CD4-positive, alpha-beta T cell treated with Interleukin-4 for 1 hour (primary cell): ENCODE results near the gene FAM20C.

Source experiments
- DNase-seq, 2 donors: peaks; one replicate each; pipeline ENCODE4 v3.0.0-alpha.2; 2020 to 2022

FAM20C gene

DNA sequence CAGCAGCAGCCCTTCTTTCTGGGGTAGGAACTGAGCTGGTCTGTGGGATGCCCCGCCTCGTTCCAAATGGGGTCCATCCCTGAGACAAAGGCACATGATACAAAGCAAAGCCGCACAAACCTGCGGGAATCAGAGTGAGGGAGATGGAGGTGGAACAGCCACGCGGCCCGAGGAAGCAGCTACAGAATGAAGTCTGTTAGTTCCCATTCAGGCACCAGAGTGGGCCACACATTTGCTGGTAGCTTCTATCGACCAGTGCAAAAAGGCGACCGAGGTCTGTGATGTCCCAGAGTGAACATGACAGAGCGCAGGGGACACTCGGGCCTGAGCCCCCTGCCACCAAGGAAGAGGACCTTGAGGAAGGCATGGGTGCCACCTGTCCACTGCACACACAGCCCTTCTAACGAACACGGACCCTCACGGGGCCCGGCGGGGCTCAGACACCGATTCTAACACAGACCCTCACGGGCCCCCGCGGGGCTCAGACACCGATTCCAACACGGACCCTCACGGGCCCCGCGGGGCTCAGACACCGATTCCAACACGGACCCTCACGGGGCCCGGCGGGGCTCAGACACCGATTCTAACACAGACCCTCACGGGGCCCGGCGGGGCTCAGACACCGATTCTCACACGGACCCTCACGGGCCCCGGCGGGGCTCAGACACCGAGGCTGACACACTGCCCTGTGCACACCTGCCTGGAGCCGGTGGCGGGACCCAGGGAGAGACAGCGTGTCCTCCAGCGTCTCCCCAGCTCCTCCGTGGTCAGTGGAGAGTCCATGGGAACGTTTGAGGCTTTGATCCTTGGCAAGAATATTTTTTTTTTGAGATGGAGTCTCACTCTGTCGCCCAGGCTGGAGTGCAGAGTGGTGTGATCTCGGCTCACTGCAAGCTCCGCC is 32.8 kb upstream of the FAM20C start:
- no peak for DNase-seq

DNA sequence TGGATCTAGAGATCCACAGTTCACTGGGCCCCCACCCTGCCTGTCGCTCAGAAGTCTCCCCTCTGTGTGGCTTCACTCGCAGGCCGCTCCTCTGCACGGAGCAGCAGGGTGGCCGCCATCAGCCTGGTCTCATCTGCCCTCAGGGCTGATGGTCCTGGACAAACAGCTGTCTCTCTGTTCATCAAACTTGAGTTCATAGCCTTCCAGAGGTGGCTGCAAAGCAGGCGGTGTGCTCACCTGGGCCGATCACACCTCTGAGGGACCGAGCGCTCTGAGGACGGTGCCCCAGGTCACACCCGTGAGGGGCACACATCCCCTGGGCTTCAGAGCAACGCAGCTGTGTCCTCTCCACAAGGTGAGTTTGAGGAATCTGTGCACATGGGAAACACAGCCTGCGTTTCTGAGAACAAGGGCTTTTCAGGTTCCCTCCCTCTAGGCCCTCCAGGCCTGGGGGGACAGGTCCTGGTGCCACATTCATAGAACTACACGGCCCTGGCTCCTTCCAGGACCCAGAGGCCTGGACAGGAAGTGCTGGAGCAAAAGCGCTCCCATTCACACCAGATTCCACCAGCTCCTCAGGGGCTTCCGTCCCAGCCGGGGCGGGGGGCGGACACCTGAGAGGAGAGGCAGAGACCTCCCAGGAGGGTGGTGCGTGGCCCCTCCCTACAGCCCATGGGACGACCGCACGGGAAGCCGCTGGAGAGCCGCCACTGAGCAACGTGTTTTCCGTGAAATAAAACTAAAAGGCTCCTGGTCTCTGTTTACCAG is 31.2 kb upstream of the FAM20C start:
- DNase-seq = peak in 1 of 2 donors; percentile 9

DNA sequence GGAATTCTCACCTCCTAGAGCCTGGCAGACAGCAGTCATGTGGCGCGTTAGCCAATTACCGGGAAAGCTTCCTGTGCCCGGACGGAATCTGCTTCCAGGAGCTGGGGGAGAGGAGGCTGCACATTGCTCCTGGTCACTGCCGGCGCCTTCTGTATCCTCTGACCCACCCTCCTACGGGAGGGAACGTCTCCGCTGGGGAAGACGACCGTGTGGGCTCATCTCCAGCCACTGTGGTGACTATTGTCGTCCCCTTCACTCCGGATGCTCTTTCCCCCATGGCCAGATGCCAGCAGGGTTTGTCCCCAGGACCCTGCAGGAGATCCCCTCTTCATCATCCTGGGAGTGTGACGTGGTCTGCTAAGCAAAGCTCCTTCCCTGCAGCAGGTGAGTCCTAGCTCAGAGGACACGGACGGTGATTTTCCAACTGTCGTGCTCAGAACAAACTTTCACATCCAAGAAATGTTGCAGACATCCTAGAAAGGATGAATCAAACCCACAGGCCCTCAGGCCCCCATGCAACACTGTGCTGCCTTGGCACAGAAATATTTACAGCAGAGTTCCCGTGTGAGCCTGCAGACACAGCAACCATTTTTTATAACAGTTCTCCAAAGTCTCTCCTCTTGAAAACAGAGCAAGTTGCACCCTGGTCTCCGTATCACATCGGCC is 29.6 kb upstream of the FAM20C start:
- DNase-seq = peak in 1 of 2 donors; percentile 9

- peak in 1 of 2 donors; percentile 1 for DNase-seq
These were observed 29.1 kb upstream of the FAM20C start for GRCh38 chr7:163298-163695.

DNA sequence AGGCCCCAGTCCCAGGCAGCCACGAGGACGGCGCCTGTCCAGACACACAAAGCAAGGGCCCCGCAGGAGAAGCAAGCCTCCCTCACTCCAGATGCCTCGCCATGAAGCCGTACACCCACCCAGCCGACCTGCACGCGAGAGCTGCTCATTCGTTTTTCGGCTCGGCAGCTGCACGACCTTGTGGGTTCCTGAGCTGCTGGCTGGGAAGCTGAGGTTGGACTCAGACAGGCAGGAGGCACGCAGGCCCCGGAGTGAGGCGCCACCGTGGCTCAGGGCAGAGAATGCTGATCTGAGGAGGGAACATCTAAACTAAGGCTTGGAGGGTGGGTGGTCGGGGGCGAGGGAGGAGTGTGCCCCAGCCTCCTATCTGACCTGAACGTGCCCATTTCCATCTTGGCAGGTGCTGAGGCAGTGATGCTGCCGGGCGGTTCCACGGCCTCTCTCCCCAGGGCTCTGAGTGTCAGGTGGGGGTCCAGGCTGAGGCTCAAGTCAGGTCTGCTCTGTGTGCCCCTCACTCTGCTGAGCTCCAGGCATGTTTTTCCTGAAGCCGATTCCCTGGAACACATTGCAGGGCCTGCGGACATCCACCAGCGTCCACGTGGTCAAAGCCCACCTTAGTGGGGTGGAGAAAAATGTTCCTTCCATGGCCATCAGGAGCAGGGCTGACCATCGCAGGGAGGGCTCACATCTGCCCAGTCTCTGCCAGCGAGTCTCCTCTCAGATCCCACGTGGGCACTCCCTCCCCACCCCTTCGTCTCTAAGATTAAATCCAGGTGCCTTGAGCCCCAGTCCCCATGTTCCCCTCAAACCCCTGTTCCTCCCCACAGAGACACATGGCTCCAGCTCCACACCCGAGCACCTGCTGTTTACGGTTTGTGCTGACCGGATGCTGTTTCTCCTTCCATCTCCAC is 28.1 kb upstream of the FAM20C start:
- peak in 1 of 2 donors; percentile 9 for DNase-seq

- DNase-seq = peak in 1 of 2 donors; percentile 10
These were observed 27.3 kb upstream of the FAM20C start for GRCh38 chr7:164882-165660.

DNA sequence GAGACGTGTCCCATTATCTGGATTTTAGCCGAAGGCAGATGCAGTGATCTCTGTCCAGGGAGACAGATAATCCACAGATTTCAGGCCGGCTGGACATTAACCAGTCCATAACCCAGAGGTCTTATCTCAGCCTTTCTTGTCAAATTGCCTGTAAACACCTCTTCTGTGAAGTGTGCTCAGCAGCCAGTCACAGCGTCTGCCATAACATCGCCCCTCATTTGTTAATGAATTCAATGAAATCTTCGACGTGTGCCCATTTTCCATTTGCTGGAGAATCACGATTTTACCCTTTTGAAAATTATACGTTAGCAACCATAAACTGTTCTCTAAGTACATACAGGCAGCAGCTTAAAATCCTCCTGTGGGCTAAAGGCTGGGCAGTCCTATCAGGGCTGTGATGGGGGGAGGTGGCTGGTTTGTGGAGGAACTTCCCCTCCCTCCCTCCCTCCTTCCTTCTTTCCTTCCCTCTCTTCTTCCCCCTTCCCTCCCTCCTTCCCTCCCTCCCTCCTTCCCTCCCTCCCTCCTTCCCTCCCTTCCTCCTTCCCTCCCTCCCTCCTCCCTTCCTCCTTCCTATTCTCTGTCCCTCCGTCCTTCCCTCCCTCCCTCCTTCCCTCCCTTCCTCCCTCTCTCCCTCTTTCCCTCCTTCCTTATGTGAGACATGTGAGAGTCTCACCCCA is 26.6 kb upstream of the FAM20C start:
- DNase-seq = peak in 1 of 2 donors; percentile 6

- peak in 1 of 2 donors; percentile 11 for DNase-seq
These were observed 25.9 kb upstream of the FAM20C start for GRCh38 chr7:166338-167060.

DNA sequence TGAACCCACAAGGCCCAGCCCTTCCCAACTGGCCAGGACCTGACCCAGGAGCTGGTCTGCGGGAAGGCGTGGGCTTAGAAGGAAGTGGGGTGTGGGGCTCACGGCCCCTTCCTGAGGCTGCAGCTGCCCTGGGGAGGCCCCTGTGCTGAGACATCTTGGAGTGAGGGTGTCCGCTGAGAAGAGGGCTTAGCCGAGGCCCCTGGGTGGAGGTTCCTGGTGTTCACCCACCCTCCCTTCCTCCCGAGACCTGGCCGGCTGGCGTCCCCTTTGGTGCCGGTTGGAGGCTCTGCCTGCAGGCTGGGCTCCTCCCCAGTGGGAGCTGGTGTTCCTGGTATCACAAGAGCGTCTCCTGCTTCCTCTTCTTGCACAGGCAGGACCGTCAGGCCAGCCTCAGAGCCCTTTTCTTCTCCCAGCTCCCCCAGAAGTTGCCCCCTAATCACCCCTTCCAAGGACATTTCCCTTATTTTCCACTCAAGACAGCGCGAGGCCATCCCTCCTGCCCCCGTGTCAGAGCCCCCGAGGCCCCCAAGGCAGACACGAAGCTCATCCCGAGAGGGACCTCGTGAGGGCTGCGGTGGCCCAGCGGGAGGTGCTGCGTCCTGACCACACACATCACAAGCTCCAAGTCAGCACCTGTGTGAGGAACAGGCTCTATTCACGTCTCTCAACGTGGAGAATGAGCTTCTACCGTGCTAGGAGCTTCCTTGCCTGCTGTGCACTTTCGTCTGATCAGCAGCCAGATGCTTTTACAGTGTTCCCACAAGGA is 25.1 kb upstream of the FAM20C start:
- peak in 1 of 2 donors; percentile 17 for DNase-seq

- DNase-seq = peak in 1 of 2 donors; percentile 9
These were observed 24.2 kb upstream of the FAM20C start for GRCh38 chr7:167976-168791.

DNA sequence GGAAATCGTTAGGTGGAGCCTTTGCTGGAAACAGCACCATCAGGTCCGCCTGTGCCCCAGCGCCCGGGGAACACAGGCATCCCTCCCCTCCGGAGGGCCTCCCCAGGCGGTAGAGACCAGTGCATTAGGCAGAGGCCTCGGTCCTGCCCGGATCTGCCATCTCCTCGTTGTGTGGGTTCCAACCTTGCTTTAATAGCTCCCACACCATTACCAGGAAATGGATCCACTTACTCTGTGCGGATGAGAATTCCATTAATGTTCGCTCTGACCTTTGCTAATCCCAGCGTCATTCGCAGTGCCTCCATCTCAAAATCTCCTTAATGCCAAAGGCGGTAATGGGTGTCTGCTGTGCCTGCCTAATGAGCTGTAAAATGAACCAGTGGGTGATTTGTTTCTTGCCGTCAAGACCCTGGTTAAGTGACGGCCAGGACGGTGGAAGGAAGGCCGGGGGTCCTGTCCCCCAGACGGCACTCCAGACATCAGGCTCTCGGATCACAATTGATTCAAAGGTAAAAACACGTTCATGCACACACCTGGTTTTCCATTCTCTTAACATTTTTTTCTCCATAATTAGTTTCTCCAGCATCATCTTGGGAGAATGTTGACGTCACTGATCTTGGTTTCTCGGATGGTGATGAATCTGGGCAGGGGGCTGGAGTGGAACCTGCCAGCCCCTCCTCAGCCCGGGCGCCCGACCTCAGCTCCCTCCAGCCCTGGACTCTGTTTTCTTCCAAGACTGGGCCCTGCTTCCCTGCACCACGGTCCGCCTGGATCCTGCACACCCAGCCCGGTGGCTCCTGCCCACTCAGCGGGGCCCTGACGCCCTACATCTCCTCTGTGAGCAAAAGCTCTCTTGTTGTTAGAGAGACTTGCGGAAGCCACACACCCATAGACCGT is 22.8 kb upstream of the FAM20C start:
- DNase-seq = peak in 1 of 2 donors; percentile 9

GRCh38 chr7:170551-171363 is 21.6 kb upstream of the FAM20C start:
- peak in 1 of 2 donors; percentile 6 for DNase-seq

DNA sequence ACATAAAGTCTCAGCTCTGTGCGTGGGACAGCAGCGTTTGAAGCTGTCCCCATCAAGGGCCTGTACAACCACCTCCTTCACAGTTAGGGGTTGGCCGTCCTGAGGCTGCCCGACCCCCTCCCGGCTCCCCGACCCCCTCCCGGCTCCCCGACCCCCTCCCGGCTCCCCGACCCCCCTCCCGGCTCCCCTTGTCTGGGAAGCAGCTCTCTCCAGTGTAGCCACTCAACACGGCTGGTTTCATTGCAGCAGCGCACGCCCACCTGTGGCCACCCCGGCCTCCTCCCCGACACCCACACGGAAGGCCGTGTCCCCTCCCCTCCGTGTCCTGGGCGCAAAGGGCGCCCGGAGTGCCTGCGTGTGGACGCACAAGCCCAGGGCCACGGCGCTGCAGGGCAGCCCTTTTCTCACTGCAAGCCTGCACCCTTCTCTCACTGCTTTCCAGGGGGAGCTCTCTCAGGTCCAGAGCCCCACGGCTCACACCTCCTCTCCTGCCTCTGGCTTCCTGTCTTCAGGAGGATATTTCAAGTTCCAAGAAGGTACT is 20.9 kb upstream of the FAM20C start:
- peak in 1 of 2 donors; percentile 10 for DNase-seq

- no peak for DNase-seq
These were observed 20.4 kb upstream of the FAM20C start for GRCh38 chr7:171912-172515.

DNA sequence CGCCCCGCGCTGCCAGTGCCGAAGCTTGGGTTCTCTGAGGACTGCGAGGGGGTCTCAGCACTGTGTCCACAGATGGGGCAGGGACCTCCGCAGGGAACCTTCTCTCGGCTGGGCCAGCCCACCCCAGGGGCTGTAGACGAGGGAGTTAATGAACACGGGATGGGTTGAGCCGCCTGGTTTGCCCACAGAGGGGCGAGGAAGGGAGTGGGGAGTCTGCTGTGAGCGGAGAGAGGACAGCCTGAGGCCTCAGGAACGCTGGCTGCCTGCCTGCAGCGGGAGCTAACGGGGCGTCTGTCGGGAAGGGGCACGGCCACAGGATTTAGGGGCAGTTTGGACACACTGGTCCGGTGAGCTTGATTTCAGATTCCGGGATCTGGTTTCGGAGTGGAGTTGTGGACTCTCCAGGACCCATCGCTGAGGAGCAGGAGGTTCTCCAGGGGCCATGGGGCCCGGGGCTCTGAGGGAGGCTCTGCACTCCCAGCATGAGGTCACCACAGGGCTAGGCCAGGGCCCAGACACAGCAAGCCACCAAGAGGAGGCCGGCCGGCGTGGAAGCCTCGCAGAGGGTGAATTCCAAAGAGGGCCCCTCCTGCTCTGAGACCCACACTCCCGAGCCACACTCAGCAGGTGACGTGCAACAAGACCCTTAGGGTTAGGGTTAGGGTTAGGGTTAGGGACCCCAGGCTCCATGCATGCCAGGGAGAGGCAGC is 19.0 kb upstream of the FAM20C start:
- DNase-seq = peak in 1 of 2 donors; percentile 8
